Testis (tissue), 3 donors: ENCODE results near the gene APRT. TPM values are rescaled to one million over a fixed set of nuclear protein-coding genes. Genes with fewer than 3 reads are reported as not detected.

Experiments used
- DNase-seq: peaks from one replicate; pipeline ENCODE4 v3.0.0-alpha.2; 2019
- H3K27ac ChIP-seq, 2 donors: fragments of 200-600 bp; sonication (generic); one replicate each; pipeline ENCODE4 v1.5.1; 2019
- H3K27me3 ChIP-seq: fragments of 200-600 bp; sonication (generic); one replicate; pipeline ENCODE4 v1.5.1; 2019
- H3K36me3 ChIP-seq: fragments of 200-600 bp; sonication (generic); one replicate; pipeline ENCODE4 v1.5.1; 2017; ENCODE audit warnings: low read depth; ENCODE audit errors: missing control alignments
- H3K4me1 ChIP-seq: fragments of 200-600 bp; sonication (generic); one replicate; pipeline ENCODE4 v1.5.1; 2019
- H3K4me3 ChIP-seq, 2 donors: fragments of 200-600 bp; sonication (generic); one replicate each; pipeline ENCODE4 v1.5.1; 2017 to 2019
- H3K9me3 ChIP-seq: fragments of 200-600 bp; sonication (generic); one replicate; pipeline ENCODE4 v1.5.1; 2017
- CTCF ChIP-seq, 3 experiments: fragments of 450-650 bp in 2 of 3; fragments of 200-600 bp in 1 of 3; sonication (generic) in 1 of 3; IDR thresholded peaks; one replicate each; pipeline ENCODE4 v1.5.1; 2016 to 2019; ENCODE audit warnings: antibody characterized with exemption in 3 of 3, mild to moderate bottlenecking in 2 of 3, moderate library complexity in 1 of 3
- POLR2A ChIP-seq: fragments of 450-650 bp; IDR thresholded peaks from one replicate; pipeline ENCODE4 v1.6.1; 2017; ENCODE audit warnings: antibody characterized with exemption, mild to moderate bottlenecking, moderate library complexity
- WGBS, 2 donors: methylation state at CpG; one replicate each; pipeline ENCODE4 v1.1.5; 2018; 5-methylcytosine and 5-hydroxymethylcytosine counted together
- intact Hi-C: fragments of 100-400 bp; cut with DNase I; formaldehyde crosslinking; loops from one replicate; pipeline ENCODE4 v1.15.1; 2023; ENCODE audit warnings: low total_unique reads
- polyA plus RNA-seq: library from polyadenylated mRNA; stranded (reverse); fragments of 350-450 nt; fragmentation: Illumina TruSeq; extraction: RNeasy Lipid Tissue Mini Kit (QIAGEN cat#74804); gene quantifications from one replicate; pipeline ENCODE4 v1.2.3, GENCODE V29; 2014; ENCODE audit warnings: low read depth, low replicate concordance; ENCODE audit not compliant: insufficient read depth
- total RNA-seq, 2 donors: library from RNA; depleted of rRNA; stranded (reverse); fragments of >200 nt; gene quantifications; one replicate each; pipeline ENCODE4 v1.2.3, GENCODE V29; 2016

The APRT gene
- total and polyA plus RNA-seq, 3 donors from 2014 or later: 62.1 to 86.0 (median 82.1) TPM

- TF ChIP-seq CTCF (IDR thresholded peaks at IDR 0.05): peak in 2 of 3 experiments; percentile 50 to 55
- TF ChIP-seq POLR2A: no peak
- Histone ChIP-seq H3K27ac (peak overlapping the region; percentile 67 to 86), H3K4me1 (peaks cover 11% of the 10 kb centered on the region), H3K4me3 (peak overlapping the region; percentile 52 to 62), H3K9me3 (no peaks in the 10 kb centered on the region), H3K36me3 (no peaks in the 10 kb centered on the region), H3K27me3 (no peaks in the 10 kb centered on the region)
- intact Hi-C loops: loop anchor here (5.0 kb wide), 1 partner anchor 42 kb away; no protein-coding TSS in a partner anchor
- peak; percentile 62 for DNase-seq
- WGBS, 2 donors: 1 to 6% methylated on average over 35 to 52 of the region's 74 CpGs
Observed at GRCh38 chr16:88784074-88784855, 27.5 kb downstream of the APRT start.

- intact Hi-C loops: loop anchor here (5.0 kb wide), 1 partner anchor 41 kb away; no protein-coding TSS in a partner anchor
- H3K4me1 ChIP-seq: peaks cover 12% of the 10 kb centered on the region
Observed at GRCh38 chr16:88783391-88784073, 28.2 kb downstream of the APRT start.

GRCh38 chr16:88782454-88783390 lies 29.0 kb downstream of the APRT start:
- Histone ChIP-seq H3K27ac (no peak overlapping the region), H3K4me1 (peaks cover 12% of the 10 kb centered on the region), H3K36me3 (no peaks in the 10 kb centered on the region), H3K27me3 (no peaks in the 10 kb centered on the region), H3K4me3 (no peak overlapping the region), H3K9me3 (no peaks in the 10 kb centered on the region)
- no peak for DNase-seq
- WGBS, 2 donors: 65 to 72% methylated on average over 7 to 16 of the region's 16 CpGs
- TF ChIP-seq POLR2A (no peak), CTCF (IDR thresholded peaks at IDR 0.05) (no peak)
- intact Hi-C loops: loop anchor here (5.0 kb wide), 1 partner anchor 40 kb away; no protein-coding TSS in a partner anchor

More at GRCh38 chr16:88783391-88784073, 28.2 kb downstream of the APRT start:
- TF ChIP-seq CTCF (IDR thresholded peaks at IDR 0.05): no peak
- Histone ChIP-seq H3K9me3 (no peaks in the 10 kb centered on the region), H3K27ac (peak overlapping the region; percentile 67 to 86), H3K36me3 (no peaks in the 10 kb centered on the region), H3K27me3 (no peaks in the 10 kb centered on the region), H3K4me3 (peak overlapping the region; percentile 52 to 62)
- no peak for DNase-seq
- 41 to 52% methylated on average over 18 to 25 of the region's 27 CpGs for WGBS, 2 donors

- 80 to 94% methylated on average over 20 to 26 of the region's 28 CpGs for WGBS, 2 donors
- TF ChIP-seq CTCF (IDR thresholded peaks at IDR 0.05) (no peak), POLR2A (no peak)
- no peak overlapping the region for H3K27ac ChIP-seq
- no peaks in the 10 kb centered on the region for H3K9me3 ChIP-seq
- peaks cover 12% of the 10 kb centered on the region for H3K4me1 ChIP-seq
- DNase-seq: no peak
- H3K36me3 ChIP-seq: no peaks in the 10 kb centered on the region
- intact Hi-C loops: loop anchor here (5.0 kb wide), 1 partner anchor 39 kb away; no protein-coding TSS in a partner anchor
- H3K27me3 ChIP-seq: no peaks in the 10 kb centered on the region
- H3K4me3 ChIP-seq: no peak overlapping the region
Observed at GRCh38 chr16:88781140-88782077, 30.3 kb downstream of the APRT start.
